ENCODE measurements around the gene C1QC. TPM values are rescaled to one million over a fixed set of nuclear protein-coding genes. Genes with fewer than 3 reads are reported as not detected.

The C1QC gene
- total and polyA plus RNA-seq, 2 donors (not counting 1 experiment from before 2014, with no cell fraction given) = not detected

DNA sequence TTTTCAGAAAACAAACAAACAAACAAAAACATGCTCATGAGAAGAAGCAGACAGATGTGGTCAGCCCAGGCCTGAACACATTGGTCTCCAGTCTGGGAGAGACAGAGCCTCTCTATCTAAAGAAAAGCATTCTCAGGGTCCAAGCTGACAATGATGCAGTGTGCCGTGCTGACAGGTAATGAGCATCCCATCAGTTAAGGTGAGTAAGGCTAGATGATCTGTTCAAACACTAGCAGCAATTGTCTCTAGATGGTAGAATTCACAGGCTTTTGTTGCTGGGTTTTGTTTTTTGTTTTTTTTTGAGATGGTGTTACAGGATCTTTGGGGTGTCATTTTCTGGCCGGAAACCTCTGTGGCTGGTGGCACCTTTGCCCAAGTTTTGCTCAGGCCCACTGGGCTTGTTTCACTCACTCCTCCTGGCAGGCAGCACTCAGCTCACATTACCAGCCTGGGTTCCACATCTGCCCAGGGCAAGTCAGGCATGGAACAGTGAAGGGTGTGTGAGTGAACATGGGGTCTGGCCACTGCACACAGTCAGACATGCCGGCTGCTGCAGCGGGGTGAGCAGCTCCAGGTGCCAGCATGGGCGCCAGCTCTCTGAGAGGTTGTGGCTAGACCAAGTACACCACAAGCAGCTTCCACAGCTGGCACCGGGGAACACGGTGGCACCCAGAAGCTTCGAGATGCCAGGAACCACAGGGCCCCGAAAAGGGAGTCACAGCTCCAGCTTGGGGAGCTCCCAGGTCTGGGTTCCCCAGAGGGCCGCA, 9.6 kb upstream of the C1QC start:
- H3K4me1 Mint-ChIP-seq = no peaks in the 10 kb centered on the region
- peaks cover 0 to 15% (median 0%) of the 10 kb centered on the region in 3 donors for H3K9me3 ChIP-seq (ENCODE audit: control extremely low read depth in 1 of 3, control insufficient read depth in 2 of 3, insufficient read depth in 1 of 3, low read length in 2 of 3)
- no peak for DNase-seq
- no peak overlapping the region for H3K4me3 Mint-ChIP-seq
- ChIA-PET POLR2A (no interaction called here), CTCF (interaction anchor here (0.7 to 1.2 kb wide), 3 partner anchors 8 to 215 kb away, joined by 3 read pairs; no protein-coding TSS in a partner anchor)
- H3K9me3 Mint-ChIP-seq (ENCODE audit: insufficient read depth) = no peaks in the 10 kb centered on the region
- peaks cover 32% of the 10 kb centered on the region for H3K27me3 Mint-ChIP-seq
- no peak overlapping the region for H3K9ac ChIP-seq (ENCODE audit: low read length)
- WGBS (ENCODE audit: insufficient coverage) = 80% methylated on average over 9 of the region's 10 CpGs
- no peaks in the 10 kb centered on the region for H4K20me1 ChIP-seq (ENCODE audit: control insufficient read depth, insufficient read depth, low read length, poor library complexity, severe bottlenecking)
- no peaks in the 10 kb centered on the region for H3K79me2 ChIP-seq (ENCODE audit: control insufficient read depth, insufficient read depth, low read length)
- no peak overlapping the region for H2AFZ ChIP-seq (ENCODE audit: insufficient read depth, low read depth, low read length, poor library complexity, severe bottlenecking)
- no peak overlapping the region for H3K4me3 ChIP-seq (ENCODE audit: control extremely low read depth in 1 of 5, extremely low read depth in 1 of 5, insufficient read depth in 1 of 5, low read depth in 2 of 5, low read length in 4 of 5)
- H3K4me2 ChIP-seq (replicated peaks; ENCODE audit: low read depth, low read length, poor library complexity, severe bottlenecking) = no peak overlapping the region
- H3K27ac ChIP-seq (ENCODE audit: low read length in 2 of 2) = no peak overlapping the region
- peaks cover 0 to 7% (median 0%) of the 10 kb centered on the region in 4 experiments for H3K27me3 ChIP-seq (replicated peaks in 1 of 4; ENCODE audit: control extremely low read depth in 1 of 4, control insufficient read depth in 3 of 4, insufficient read depth in 4 of 4, low read length in 3 of 4)
- intact Hi-C loops (cut with micrococcal nuclease) = no loop called here
- no peak for ATAC-seq (ENCODE audit: low read depth)
- H3K27ac Mint-ChIP-seq = no peak overlapping the region
- H3K36me3 ChIP-seq (replicated peaks in 1 of 2; ENCODE audit: control extremely low read depth in 1 of 2, control insufficient read depth in 1 of 2, extremely low read depth in 1 of 2, insufficient read depth in 2 of 2, low read length in 1 of 2) = no peaks in the 10 kb centered on the region
- TF ChIP-seq, protein P1, sequence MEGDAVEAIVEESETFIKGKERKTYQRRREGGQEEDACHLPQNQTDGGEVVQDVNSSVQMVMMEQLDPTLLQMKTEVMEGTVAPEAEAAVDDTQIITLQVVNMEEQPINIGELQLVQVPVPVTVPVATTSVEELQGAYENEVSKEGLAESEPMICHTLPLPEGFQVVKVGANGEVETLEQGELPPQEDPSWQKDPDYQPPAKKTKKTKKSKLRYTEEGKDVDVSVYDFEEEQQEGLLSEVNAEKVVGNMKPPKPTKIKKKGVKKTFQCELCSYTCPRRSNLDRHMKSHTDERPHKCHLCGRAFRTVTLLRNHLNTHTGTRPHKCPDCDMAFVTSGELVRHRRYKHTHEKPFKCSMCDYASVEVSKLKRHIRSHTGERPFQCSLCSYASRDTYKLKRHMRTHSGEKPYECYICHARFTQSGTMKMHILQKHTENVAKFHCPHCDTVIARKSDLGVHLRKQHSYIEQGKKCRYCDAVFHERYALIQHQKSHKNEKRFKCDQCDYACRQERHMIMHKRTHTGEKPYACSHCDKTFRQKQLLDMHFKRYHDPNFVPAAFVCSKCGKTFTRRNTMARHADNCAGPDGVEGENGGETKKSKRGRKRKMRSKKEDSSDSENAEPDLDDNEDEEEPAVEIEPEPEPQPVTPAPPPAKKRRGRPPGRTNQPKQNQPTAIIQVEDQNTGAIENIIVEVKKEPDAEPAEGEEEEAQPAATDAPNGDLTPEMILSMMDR (IDR thresholded peaks at IDR 0.05) = no peak
- no peak for TF ChIP-seq EZH2 (IDR thresholded peaks at IDR 0.05; ENCODE audit: borderline replicate concordance, insufficient read depth, low read depth, low read length, poor library complexity, severe bottlenecking)
- no peaks in the 10 kb centered on the region for H3K4me1 ChIP-seq (ENCODE audit: control insufficient read depth in 2 of 2, insufficient read depth in 2 of 2, low read length in 2 of 2)

GRCh38 chr1:22635436-22635835, 8.0 kb upstream of the C1QC start:
- POLR2A ChIA-PET = no interaction called here
- intact Hi-C loops (cut with micrococcal nuclease) = no loop called here
- no peak overlapping the region for H3K9ac ChIP-seq (ENCODE audit: low read length)
- no peak for TF ChIP-seq EZH2 (IDR thresholded peaks at IDR 0.05; ENCODE audit: borderline replicate concordance, insufficient read depth, low read depth, low read length, poor library complexity, severe bottlenecking)
- TF ChIP-seq, protein P1 (IDR thresholded peaks at IDR 0.05) = no peak
- no peaks in the 10 kb centered on the region for H3K36me3 ChIP-seq (replicated peaks in 1 of 2; ENCODE audit: control extremely low read depth in 1 of 2, control insufficient read depth in 1 of 2, extremely low read depth in 1 of 2, insufficient read depth in 2 of 2, low read length in 1 of 2)
- CTCF ChIA-PET = interaction anchor here (1.2 kb wide), 1 partner anchor 10 kb away, joined by 3 read pairs; no protein-coding TSS in a partner anchor
- H3K4me1 Mint-ChIP-seq = no peaks in the 10 kb centered on the region
- H3K4me1 ChIP-seq (ENCODE audit: control insufficient read depth in 2 of 2, insufficient read depth in 2 of 2, low read length in 2 of 2) = no peaks in the 10 kb centered on the region
- H3K27ac Mint-ChIP-seq = no peak overlapping the region
- H3K27me3 Mint-ChIP-seq = peaks cover 28% of the 10 kb centered on the region
- ATAC-seq (ENCODE audit: low read depth) (no peak), DNase-seq (no peak)
- H3K27me3 ChIP-seq (replicated peaks in 1 of 4; ENCODE audit: control extremely low read depth in 1 of 4, control insufficient read depth in 3 of 4, insufficient read depth in 4 of 4, low read length in 3 of 4) = peaks cover 0 to 7% (median 0%) of the 10 kb centered on the region in 4 experiments
- no peak overlapping the region for H3K4me3 ChIP-seq (ENCODE audit: control extremely low read depth in 1 of 5, extremely low read depth in 1 of 5, insufficient read depth in 1 of 5, low read depth in 2 of 5, low read length in 4 of 5)
- no peaks in the 10 kb centered on the region for H4K20me1 ChIP-seq (ENCODE audit: control insufficient read depth, insufficient read depth, low read length, poor library complexity, severe bottlenecking)
- no peak overlapping the region for H3K4me3 Mint-ChIP-seq
- H3K9me3 ChIP-seq (ENCODE audit: control extremely low read depth in 1 of 3, control insufficient read depth in 2 of 3, insufficient read depth in 1 of 3, low read length in 2 of 3) = peaks cover 0 to 15% (median 0%) of the 10 kb centered on the region in 3 donors
- H3K4me2 ChIP-seq (replicated peaks; ENCODE audit: low read depth, low read length, poor library complexity, severe bottlenecking) = no peak overlapping the region
- H2AFZ ChIP-seq (ENCODE audit: insufficient read depth, low read depth, low read length, poor library complexity, severe bottlenecking) = no peak overlapping the region
- H3K27ac ChIP-seq (ENCODE audit: low read length in 2 of 2) = no peak overlapping the region
- no peaks in the 10 kb centered on the region for H3K79me2 ChIP-seq (ENCODE audit: control insufficient read depth, insufficient read depth, low read length)
- no peaks in the 10 kb centered on the region for H3K9me3 Mint-ChIP-seq (ENCODE audit: insufficient read depth)
- WGBS (ENCODE audit: insufficient coverage) = 76% methylated on average over 3 of the region's 7 CpGs

Data from B cell (primary cell).